Loucy (cell line): ENCODE data around the gene C2.

ENCODE experiments used
- CTCF ChIP-seq: fragments of 200-600 bp; sonication (generic); conservative IDR thresholded peaks from 2 replicates; pipeline ENCODE4 v1.5.1; 2014; ENCODE audit warnings: mild to moderate bottlenecking, antibody characterized with exemption, low read length
- EZH2phosphoT487 ChIP-seq: fragments of 200-600 bp; IDR thresholded peaks from 2 replicates; pipeline ENCODE4 v1.6.1; 2018; ENCODE audit warnings: antibody characterized with exemption, mild to moderate bottlenecking, moderate library complexity, borderline replicate concordance

GRCh38 chr6:31892821-31893220 lies 34.7 kb upstream of the C2 start:
- TF ChIP-seq CTCF (no peak), EZH2phosphoT487 (no peak)
